Measurements from ENCODE around the gene MASP1. TPM values are rescaled to one million over a fixed set of nuclear protein-coding genes. Genes with fewer than 3 reads are reported as not detected.

Gene MASP1
- total RNA-seq, 1 experiment from 2014 or later = 1.0 TPM

- H3K4me1 Mint-ChIP-seq = no peaks in the 10 kb centered on the region
- Histone ChIP-seq H3K56ac (ENCODE audit: insufficient read length, low read depth, low read length) (no peak overlapping the region), H3K4ac (ENCODE audit: low read depth, low read length) (no peak overlapping the region), H2BK12ac (ENCODE audit: insufficient read length, low read depth, low read length) (no peak overlapping the region), H4K8ac (replicated peaks; ENCODE audit: insufficient read length, low read depth, low read length) (no peak overlapping the region), H3K9me3 (ENCODE audit: control insufficient read depth, low read depth, low read length) (no peaks in the 10 kb centered on the region), H2BK5ac (ENCODE audit: insufficient read length, low read length) (no peak overlapping the region), H3K27ac (ENCODE audit: insufficient read length, low read depth, low read length) (no peak overlapping the region), H2AFZ (ENCODE audit: low read length) (no peak overlapping the region), H3K23ac (ENCODE audit: insufficient read length, low read depth, low read length) (no peak overlapping the region), H2BK15ac (ENCODE audit: low read depth, low read length) (no peak overlapping the region), H2BK120ac (ENCODE audit: low read depth, low read length, poor library complexity, severe bottlenecking) (no peak overlapping the region), H3T11ph (ENCODE audit: low read length) (no peak overlapping the region), H3K9ac (ENCODE audit: extremely low read depth, insufficient read length, low read length) (no peak overlapping the region), H2BK20ac (ENCODE audit: low read depth, low read length, poor library complexity, severe bottlenecking) (no peak overlapping the region), H4K5ac (ENCODE audit: insufficient read length, low read depth, low read length) (no peak overlapping the region), H3K4me1 (ENCODE audit: insufficient read depth, low read length) (no peaks in the 10 kb centered on the region), H4K20me1 (ENCODE audit: control insufficient read depth, insufficient read depth, insufficient read length) (no peaks in the 10 kb centered on the region), H3K79me1 (ENCODE audit: insufficient read depth, low read depth, low read length, poor library complexity, severe bottlenecking) (no peaks in the 10 kb centered on the region), H3K18ac (ENCODE audit: insufficient read length, low read depth, low read length) (no peak overlapping the region), H3K23me2 (ENCODE audit: insufficient read length, low read depth, low read length, poor library complexity, severe bottlenecking) (no peaks in the 10 kb centered on the region), H4K91ac (ENCODE audit: insufficient read length, low read depth, low read length) (no peak overlapping the region), H2AK5ac (ENCODE audit: insufficient read length, low read length) (no peak overlapping the region), H3K4me2 (ENCODE audit: insufficient read depth, insufficient read length, low read length) (no peak overlapping the region), H3K14ac (ENCODE audit: insufficient read depth, low read length) (no peak overlapping the region), H3K79me2 (ENCODE audit: insufficient read depth, low read length) (no peaks in the 10 kb centered on the region), H3K27me3 (ENCODE audit: insufficient read depth, low read length) (no peaks in the 10 kb centered on the region)
- DNase-seq = no peak
- WGBS (ENCODE audit: extremely low coverage, insufficient read length, low lambda C conversion rate) = no CpG with 5 or more reads among the region's 1 CpG
- no peak overlapping the region for H3K4me3 Mint-ChIP-seq
- no peaks in the 10 kb centered on the region; a peak in 1 of 5 replicates for H3K9me3 Mint-ChIP-seq
- no peaks in the 10 kb centered on the region; a peak in 2 of 7 replicates for H3K36me3 Mint-ChIP-seq (ENCODE audit: insufficient read depth in 1 of 3, low read depth in 3 of 3)
- H3K27ac Mint-ChIP-seq = no peak overlapping the region
- TF ChIP-seq, protein P1, sequence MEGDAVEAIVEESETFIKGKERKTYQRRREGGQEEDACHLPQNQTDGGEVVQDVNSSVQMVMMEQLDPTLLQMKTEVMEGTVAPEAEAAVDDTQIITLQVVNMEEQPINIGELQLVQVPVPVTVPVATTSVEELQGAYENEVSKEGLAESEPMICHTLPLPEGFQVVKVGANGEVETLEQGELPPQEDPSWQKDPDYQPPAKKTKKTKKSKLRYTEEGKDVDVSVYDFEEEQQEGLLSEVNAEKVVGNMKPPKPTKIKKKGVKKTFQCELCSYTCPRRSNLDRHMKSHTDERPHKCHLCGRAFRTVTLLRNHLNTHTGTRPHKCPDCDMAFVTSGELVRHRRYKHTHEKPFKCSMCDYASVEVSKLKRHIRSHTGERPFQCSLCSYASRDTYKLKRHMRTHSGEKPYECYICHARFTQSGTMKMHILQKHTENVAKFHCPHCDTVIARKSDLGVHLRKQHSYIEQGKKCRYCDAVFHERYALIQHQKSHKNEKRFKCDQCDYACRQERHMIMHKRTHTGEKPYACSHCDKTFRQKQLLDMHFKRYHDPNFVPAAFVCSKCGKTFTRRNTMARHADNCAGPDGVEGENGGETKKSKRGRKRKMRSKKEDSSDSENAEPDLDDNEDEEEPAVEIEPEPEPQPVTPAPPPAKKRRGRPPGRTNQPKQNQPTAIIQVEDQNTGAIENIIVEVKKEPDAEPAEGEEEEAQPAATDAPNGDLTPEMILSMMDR (conservative IDR thresholded peaks at IDR 0.05) = no peak
- no peaks in the 10 kb centered on the region; the same call in 1 of the 2 replicates for H3K27me3 Mint-ChIP-seq (ENCODE audit: low read depth)
These were observed 54.6 kb downstream of the MASP1 start for GRCh38 chr3:187236962-187237361.

Measured in H9 (cell line).